GM12891 (cell line): ENCODE measurements around the gene ATP1B3.

Experiments
- PAX5 ChIP-seq: IDR thresholded peaks from 2 replicates; pipeline ENCODE4 v1.6.1; 2011; ENCODE audit warnings: low read length, moderate library complexity, mild to moderate bottlenecking; ENCODE audit not compliant: insufficient read depth, severe bottlenecking
- POLR2A ChIP-seq: IDR thresholded peaks from 2 replicates; pipeline ENCODE4 v1.6.1; 2011; ENCODE audit warnings: low read depth, low read length, control low read depth
- POLR2AphosphoS5 ChIP-seq: IDR thresholded peaks from 2 replicates; pipeline ENCODE4 v1.6.1; 2011; ENCODE audit warnings: low read depth, low read length, control low read depth
- POU2F2 ChIP-seq: IDR thresholded peaks from 2 replicates; pipeline ENCODE4 v1.6.1; 2011; ENCODE audit warnings: low read depth, mild to moderate bottlenecking, control low read depth, low read length, moderate library complexity
- SPI1 ChIP-seq: IDR thresholded peaks from 2 replicates; pipeline ENCODE4 v1.6.1; 2011; ENCODE audit warnings: low read depth, low read length, control low read depth
- TAF1 ChIP-seq: IDR thresholded peaks from 2 replicates; pipeline ENCODE4 v1.6.1; 2011; ENCODE audit warnings: low read depth, low read length, control low read depth

DNA sequence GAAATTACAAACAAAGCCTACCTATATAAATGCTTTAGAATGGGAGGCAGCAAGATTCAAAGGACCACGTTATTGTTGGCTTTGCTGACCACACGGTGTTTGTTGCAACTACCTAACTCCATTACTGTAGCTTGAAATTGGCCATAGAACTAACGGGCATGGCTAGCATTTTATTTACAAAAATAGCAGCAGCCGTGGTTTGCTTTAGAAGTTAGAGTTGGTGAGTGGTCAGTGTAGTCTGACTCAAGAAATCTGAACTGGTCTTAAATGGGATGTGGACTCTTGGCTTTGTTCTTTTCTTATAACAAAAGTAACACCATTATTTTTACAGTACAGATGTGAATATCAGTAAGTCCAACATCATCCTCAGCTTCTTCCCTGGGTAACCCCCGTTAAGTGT, 10.6 kb downstream of the ATP1B3 start:
- TF ChIP-seq POLR2A, result no peak
- no peak for TF ChIP-seq POU2F2
- TF ChIP-seq POLR2AphosphoS5, result no peak
- TF ChIP-seq PAX5, result no peak
- TF ChIP-seq TAF1, result no peak
- TF ChIP-seq SPI1, result no peak
